Activated naive CD8-positive, alpha-beta T cell treated with anti-CD3 and anti-CD28 coated beads, Interleukin-2, amount 10 ng/mL, durations not matched to agents 7 days and 5 days (primary cell): ENCODE results near the gene ZNF286A. TPM values are rescaled to one million over a fixed set of nuclear protein-coding genes. Genes with fewer than 3 reads are reported as not detected.
A peak's percentile ranks its signal among the peaks of the same experiment; 100 is the strongest.
"Not testable (repeated sequence)": the region's sequence is repeated elsewhere in the genome, so short reads cannot be mapped to it uniquely, and the experiment has no call there.

Experiments used
- ATAC-seq: fragments of 150-1000 bp; cut with Tn5 transposase; one replicate; pipeline ENCODE4 v1.10.0; 2021; ENCODE audit warnings: low read depth, moderate library complexity
- POLR2A ChIA-PET: fragments of 350-600 bp; sonication (Branson Sonifier 250); formaldehyde crosslinking; loops from one replicate; lab custom pipeline; 2021; ENCODE audit warnings: antibody characterized with exemption; lab: Charles Lee
- DNase-seq: peaks from one replicate; pipeline ENCODE4 v3.0.0; 2021
- H3K27ac Mint-ChIP-seq: one replicate; pipeline ENCODE4 v1.8.0; 2022; ENCODE audit warnings: mild to moderate bottlenecking, mixed read lengths
- H3K27me3 Mint-ChIP-seq: one replicate; pipeline ENCODE4 v1.8.0; 2022; ENCODE audit warnings: mild to moderate bottlenecking, moderate library complexity, mixed read lengths
- H3K36me3 Mint-ChIP-seq: one replicate; pipeline ENCODE4 v1.8.0; 2021; ENCODE audit warnings: mild to moderate bottlenecking, mixed read lengths
- H3K4me1 Mint-ChIP-seq: one replicate; pipeline ENCODE4 v1.8.0; 2021; ENCODE audit warnings: mixed read lengths
- H3K4me3 Mint-ChIP-seq: one replicate; pipeline ENCODE4 v1.8.0; 2022; ENCODE audit warnings: mild to moderate bottlenecking, moderate library complexity, mixed read lengths
- H3K9me3 Mint-ChIP-seq: one replicate; pipeline ENCODE4 v1.8.0; 2021; ENCODE audit warnings: mixed read lengths
- total RNA-seq, 2 experiments: library from RNA; stranded (reverse); gene quantifications; one replicate each; pipeline ENCODE4 v1.2.3, GENCODE V29; 2021

The ZNF286A gene
- total RNA-seq, 2 experiments from 2014 or later = 26.5 to 29.9 TPM

DNA sequence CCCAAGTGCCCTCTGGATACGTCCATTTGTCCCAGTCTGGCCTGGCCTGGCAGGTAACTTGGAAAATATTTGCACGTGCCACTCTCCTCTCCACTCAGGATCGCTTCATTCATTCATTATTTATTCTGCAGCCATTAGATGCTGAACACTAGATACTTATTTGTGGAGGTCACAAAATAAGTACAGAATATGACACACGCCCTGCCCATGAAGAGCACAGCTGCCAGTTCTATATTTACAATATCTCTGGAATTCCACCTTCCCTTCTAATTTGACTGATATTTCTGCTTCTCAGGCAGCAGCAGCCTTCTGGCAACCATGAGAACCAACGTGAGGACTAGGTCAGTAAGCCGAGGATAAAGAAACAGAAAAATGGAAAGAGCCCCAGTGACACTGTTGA lies 36.4 kb upstream of the ZNF286A start:
- H3K27me3 Mint-ChIP-seq = no peaks in the 10 kb centered on the region
- DNase-seq (no peak), ATAC-seq (no peak)
- no peaks in the 10 kb centered on the region for H3K9me3 Mint-ChIP-seq
- H3K4me1 Mint-ChIP-seq = peaks cover 12% of the 10 kb centered on the region
- POLR2A ChIA-PET = no interaction called here
- H3K27ac Mint-ChIP-seq = no peak overlapping the region
- H3K4me3 Mint-ChIP-seq = no peak overlapping the region
- peaks cover 19% of the 10 kb centered on the region for H3K36me3 Mint-ChIP-seq

- no peak overlapping the region for H3K27ac Mint-ChIP-seq
- no peak overlapping the region for H3K4me3 Mint-ChIP-seq
- H3K27me3 Mint-ChIP-seq = no peaks in the 10 kb centered on the region
Observed at GRCh38 chr17:15663691-15664090, 35.9 kb upstream of the ZNF286A start.

GRCh38 chr17:15669526-15669925 lies 30.0 kb upstream of the ZNF286A start:
- DNase-seq, POLR2A ChIA-PET, ATAC-seq: not testable (repeated sequence)

More at GRCh38 chr17:15663691-15664090, 35.9 kb upstream of the ZNF286A start:
- POLR2A ChIA-PET = no interaction called here
- DNase-seq (no peak), ATAC-seq (no peak)
- H3K4me1 Mint-ChIP-seq = peaks cover 12% of the 10 kb centered on the region
- peaks cover 23% of the 10 kb centered on the region for H3K36me3 Mint-ChIP-seq
- H3K9me3 Mint-ChIP-seq = no peaks in the 10 kb centered on the region

DNA sequence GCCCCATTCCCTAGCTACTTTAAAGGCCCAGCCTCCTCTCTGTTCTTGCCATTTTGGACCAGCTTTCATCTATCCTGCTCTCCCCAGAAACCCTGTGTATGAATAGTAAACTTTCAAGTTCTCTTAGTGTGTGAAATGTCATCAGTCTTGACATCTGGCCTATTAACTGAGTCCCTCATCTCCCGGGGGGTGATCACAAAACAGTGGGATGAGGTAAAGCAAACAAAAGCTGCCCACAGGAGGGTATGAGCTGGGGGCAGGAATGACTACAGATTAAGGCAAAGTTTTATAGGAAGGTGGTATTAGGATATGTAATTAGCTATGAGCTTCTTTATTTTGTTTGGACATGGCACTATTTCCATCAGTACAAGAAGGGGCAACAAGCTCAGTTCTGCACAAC lies 24.9 kb upstream of the ZNF286A start:
- POLR2A ChIA-PET, DNase-seq, H3K4me1 Mint-ChIP-seq, ATAC-seq, H3K27me3 Mint-ChIP-seq, H3K9me3 Mint-ChIP-seq, H3K4me3 Mint-ChIP-seq, H3K27ac Mint-ChIP-seq: not testable (repeated sequence)
- H3K36me3 Mint-ChIP-seq = peaks cover 19% of the 10 kb centered on the region

More at GRCh38 chr17:15669526-15669925, 30.0 kb upstream of the ZNF286A start:
- not testable (repeated sequence) for H3K4me3 Mint-ChIP-seq, H3K27ac Mint-ChIP-seq, H3K4me1 Mint-ChIP-seq, H3K9me3 Mint-ChIP-seq, H3K27me3 Mint-ChIP-seq
- peaks cover 17% of the 10 kb centered on the region for H3K36me3 Mint-ChIP-seq

GRCh38 chr17:15675991-15676390 lies 23.6 kb upstream of the ZNF286A start:
- H3K27ac Mint-ChIP-seq, H3K9me3 Mint-ChIP-seq, H3K27me3 Mint-ChIP-seq, H3K4me1 Mint-ChIP-seq, POLR2A ChIA-PET, ATAC-seq, DNase-seq, H3K4me3 Mint-ChIP-seq: not testable (repeated sequence)
- H3K36me3 Mint-ChIP-seq = peaks cover 18% of the 10 kb centered on the region

- POLR2A ChIA-PET, DNase-seq, H3K36me3 Mint-ChIP-seq, H3K27me3 Mint-ChIP-seq, H3K9me3 Mint-ChIP-seq, ATAC-seq, H3K27ac Mint-ChIP-seq: not testable (repeated sequence)
- H3K4me3 Mint-ChIP-seq = peak overlapping the region; percentile 90
- H3K4me1 Mint-ChIP-seq = peaks cover 24% of the 10 kb centered on the region
Observed at GRCh38 chr17:15683135-15683534, 16.4 kb upstream of the ZNF286A start.

GRCh38 chr17:15683824-15684478 lies 15.6 kb upstream of the ZNF286A start, which contains the start of gene TRIM16:
TRIM16 (minus strand) TSS chr17:15684311; CDS start chr17:15651609, 32,702 bp downstream.
- peak; percentile 81 for DNase-seq
- POLR2A ChIA-PET = not testable (repeated sequence)

DNA sequence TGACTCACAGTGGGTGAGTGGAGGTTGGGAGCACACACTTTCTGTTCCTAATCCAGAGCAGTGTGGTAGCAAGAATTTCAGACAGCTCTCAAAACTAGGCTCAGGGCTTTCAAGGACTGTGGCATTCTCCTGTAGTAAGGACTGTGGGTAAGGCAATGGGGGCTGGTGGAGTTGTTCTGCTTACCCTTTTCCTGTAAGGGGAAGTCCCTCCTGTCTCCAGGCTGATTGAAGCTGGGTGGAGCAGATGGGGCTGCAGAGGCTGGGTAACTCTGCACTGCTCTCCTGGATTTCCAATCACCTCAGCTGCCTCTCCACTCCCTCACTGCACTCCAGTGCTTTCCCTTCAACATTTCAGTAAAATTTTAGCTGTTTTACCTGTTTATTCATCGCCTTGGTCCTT lies 12.1 kb upstream of the ZNF286A start:
- POLR2A ChIA-PET, H3K36me3 Mint-ChIP-seq, ATAC-seq, H3K27ac Mint-ChIP-seq, H3K27me3 Mint-ChIP-seq, H3K4me3 Mint-ChIP-seq, DNase-seq, H3K9me3 Mint-ChIP-seq: not testable (repeated sequence)
- peaks cover 20% of the 10 kb centered on the region for H3K4me1 Mint-ChIP-seq

More at GRCh38 chr17:15683824-15684478, 15.6 kb upstream of the ZNF286A start, which contains the start of gene TRIM16:
- Mint-ChIP-seq H3K4me1 (peaks cover 24% of the 10 kb centered on the region), H3K27ac (peak within 1 kb of the TSS; percentile 71), H3K4me3 (peak within 1 kb of the TSS; percentile 90)
- H3K27me3 Mint-ChIP-seq, H3K36me3 Mint-ChIP-seq, H3K9me3 Mint-ChIP-seq: not testable (repeated sequence)
- peak; percentile 94 for ATAC-seq

DNA sequence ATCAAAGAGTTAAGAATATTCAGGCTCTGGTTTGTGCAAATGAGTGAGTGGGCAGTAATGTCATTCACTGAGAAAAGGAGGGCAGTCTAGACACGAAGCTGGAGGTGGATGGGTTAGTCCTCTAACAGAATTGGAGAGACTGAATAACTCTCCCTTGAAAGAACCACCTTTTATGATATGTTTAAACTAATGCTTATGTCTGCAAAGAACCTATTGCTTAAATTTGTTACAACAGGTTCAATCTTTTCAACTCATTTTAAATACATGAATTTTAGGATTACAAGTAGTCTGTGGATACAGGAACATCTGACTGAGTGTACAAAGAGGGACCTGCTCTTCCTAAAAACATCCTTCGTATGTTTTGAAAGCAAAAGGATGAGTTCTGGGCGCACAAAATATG lies 585 bp upstream of the ZNF286A start:
- H3K27me3 Mint-ChIP-seq, POLR2A ChIA-PET, H3K9me3 Mint-ChIP-seq, ATAC-seq, H3K4me1 Mint-ChIP-seq, DNase-seq: not testable (repeated sequence)
- Mint-ChIP-seq H3K4me3 (peak overlapping the region; percentile 80), H3K36me3 (peaks cover 20% of the 10 kb centered on the region), H3K27ac (peak overlapping the region; percentile 80)

GRCh38 chr17:15699937-15700336 lies 385 bp downstream of the ZNF286A start:
- POLR2A ChIA-PET, H3K27me3 Mint-ChIP-seq, H3K4me1 Mint-ChIP-seq, H3K9me3 Mint-ChIP-seq, DNase-seq: not testable (repeated sequence)
- peak; percentile 4 for ATAC-seq
- peak overlapping the region; percentile 80 for H3K4me3 Mint-ChIP-seq
- H3K27ac Mint-ChIP-seq = peak overlapping the region; percentile 80
- peaks cover 24% of the 10 kb centered on the region for H3K36me3 Mint-ChIP-seq

DNA sequence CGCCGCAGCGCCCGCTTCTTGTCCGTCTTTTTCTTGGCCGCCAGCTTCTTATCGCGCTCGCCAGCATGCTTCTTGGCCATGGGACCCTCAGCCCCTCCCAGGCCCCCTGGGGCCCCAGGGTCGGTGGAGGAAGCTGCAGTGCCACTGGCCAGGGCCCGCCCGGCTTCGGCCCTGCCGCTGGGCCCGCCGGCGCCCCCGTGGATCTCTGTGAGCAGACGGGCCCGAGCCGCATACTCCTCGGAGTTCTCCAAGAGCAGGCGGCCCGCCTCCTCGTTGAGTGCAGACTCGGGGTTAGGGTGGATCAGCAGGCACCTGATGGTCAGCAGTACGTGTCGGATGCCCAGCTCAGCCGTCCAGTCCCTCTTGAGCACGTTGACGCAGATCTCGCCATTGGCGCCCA lies 4.7 kb downstream of the ZNF286A start:
- ATAC-seq, DNase-seq, H3K4me3 Mint-ChIP-seq, H3K27me3 Mint-ChIP-seq, POLR2A ChIA-PET, H3K4me1 Mint-ChIP-seq, H3K27ac Mint-ChIP-seq: not testable (repeated sequence)
- H3K9me3 Mint-ChIP-seq = peaks cover 13% of the 10 kb centered on the region
- peaks cover 59% of the 10 kb centered on the region for H3K36me3 Mint-ChIP-seq

DNA sequence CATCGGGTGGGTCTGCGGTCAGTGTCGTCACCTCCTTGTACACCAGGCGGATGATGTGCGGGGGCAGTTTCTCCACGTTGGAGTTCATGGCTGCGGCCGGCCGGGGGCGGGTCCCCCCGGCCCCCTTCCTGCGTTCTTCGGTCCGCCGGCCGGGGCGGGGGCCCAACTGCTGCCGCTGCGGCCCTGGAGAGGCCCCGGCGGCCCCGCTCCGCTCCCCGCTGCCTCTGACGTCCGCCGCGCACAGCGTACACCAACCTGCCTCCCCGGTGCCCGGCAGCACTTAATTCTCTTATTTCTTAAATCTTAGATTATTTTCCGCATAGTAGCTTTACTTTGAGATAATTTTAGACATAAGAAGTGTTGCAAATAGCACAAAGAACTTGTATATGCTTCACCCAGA lies 5.3 kb downstream of the ZNF286A start:
- POLR2A ChIA-PET, H3K4me3 Mint-ChIP-seq, ATAC-seq, H3K27ac Mint-ChIP-seq, H3K27me3 Mint-ChIP-seq, H3K4me1 Mint-ChIP-seq, DNase-seq: not testable (repeated sequence)
- peaks cover 62% of the 10 kb centered on the region for H3K36me3 Mint-ChIP-seq
- peaks cover 13% of the 10 kb centered on the region for H3K9me3 Mint-ChIP-seq

GRCh38 chr17:15708879-15709278 lies 9.3 kb downstream of the ZNF286A start:
- POLR2A ChIA-PET, DNase-seq, H3K4me3 Mint-ChIP-seq, H3K4me1 Mint-ChIP-seq, H3K27me3 Mint-ChIP-seq, ATAC-seq, H3K27ac Mint-ChIP-seq: not testable (repeated sequence)
- Mint-ChIP-seq H3K9me3 (peaks cover 11% of the 10 kb centered on the region), H3K36me3 (peaks cover 62% of the 10 kb centered on the region)
